NK-92 (cell line): ENCODE data around the gene CAPN1.

ENCODE experiments used
- DNase-seq: peaks from one replicate; lab custom pipeline; 2025; ENCODE audit not compliant: unreplicated experiment; lab: John Stamatoyannopoulos, UW

The CAPN1 gene

GRCh38 chr11:65258988-65259387, 77.3 kb downstream of the CAPN1 start:
- no peak for DNase-seq

DNA sequence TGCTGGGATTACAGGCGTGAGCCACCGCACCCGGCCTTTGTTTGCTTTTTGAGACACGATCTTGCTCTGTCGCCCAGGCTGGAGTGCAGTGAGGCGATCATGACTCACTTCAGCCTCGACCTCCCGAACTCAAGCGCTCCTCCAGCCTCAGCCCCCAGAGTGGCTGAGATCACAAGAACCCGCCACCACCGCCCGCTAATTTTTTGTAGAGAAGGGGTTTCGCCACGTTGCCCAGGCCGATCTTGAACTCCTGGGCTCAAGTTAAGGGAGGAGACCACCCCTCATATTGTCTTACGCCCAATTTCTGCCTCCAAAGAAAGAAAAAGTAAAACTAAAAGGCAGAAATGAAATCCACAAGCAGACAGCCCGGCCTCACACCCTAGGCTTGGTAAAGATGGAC, 78.6 kb downstream of the CAPN1 start:
- DNase-seq: no peak

DNA sequence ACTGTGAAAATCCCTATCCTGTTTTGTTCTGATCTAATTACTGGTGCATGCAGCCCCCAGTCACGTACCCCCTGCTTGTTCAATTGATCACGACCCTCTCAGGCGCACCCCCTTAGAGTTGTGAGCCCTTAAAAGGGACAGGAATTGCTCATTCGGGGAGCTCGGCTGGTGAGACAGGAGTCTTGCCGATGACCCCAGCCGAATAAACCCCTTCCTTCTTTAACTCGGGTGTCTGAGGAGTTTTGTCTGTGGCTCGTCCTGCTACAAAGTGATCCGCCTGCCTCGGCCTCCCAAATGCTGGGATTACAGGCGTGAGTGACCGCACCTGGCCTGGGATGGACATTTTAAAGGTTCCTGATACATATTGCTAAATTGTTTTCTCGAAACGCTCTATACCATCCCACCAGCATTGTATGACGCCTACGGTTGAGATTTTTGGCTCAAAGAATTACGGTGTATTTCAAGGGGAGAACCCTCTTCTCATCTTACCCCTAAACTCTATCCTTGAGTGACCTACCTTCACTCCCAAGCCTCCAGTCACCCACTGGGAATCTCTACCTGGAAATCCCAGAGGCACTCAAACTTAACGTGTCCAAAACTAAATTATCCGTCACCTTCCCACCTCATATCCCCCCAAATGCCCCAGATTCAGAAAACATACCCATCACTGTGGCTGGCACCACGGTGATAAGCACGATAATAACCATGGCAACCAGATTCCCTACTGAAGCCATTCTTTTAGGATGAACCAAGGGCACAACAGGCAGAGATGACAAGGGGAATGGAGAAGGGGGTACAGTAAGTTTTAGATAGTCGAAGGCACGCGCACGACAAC, 79.2 kb downstream of the CAPN1 start:
- DNase-seq: no peak
